GM12878 (cell line): Measurements from ENCODE around the gene DNAH5. TPM values are rescaled to one million over a fixed set of nuclear protein-coding genes. Genes with fewer than 3 reads are reported as not detected.

Source experiments
- ATAC-seq: fragments of 200-7000 bp; cut with Tn5 transposase; 3 replicates; pipeline ENCODE4 v1.9.1; 2020; ENCODE audit warnings: mild to moderate bottlenecking, moderate library complexity
- BruUV-seq: library from RNA; stranded (reverse); fragments of 400-500 nt; replicated peaks from 2 replicates; lab custom pipeline; 2021; lab: Mats Ljungman, UMichigan
- CTCF ChIA-PET: fragments of 300-600 bp; sonication (Branson Sonifier 250); formaldehyde crosslinking; extraction: SDS; loops from one replicate; lab custom pipeline; 2021; ENCODE audit warnings: inconsistent platforms; lab: Yijun Ruan, JAX
- POLR2A ChIA-PET: fragments of 350-600 bp; formaldehyde crosslinking; extraction: SDS; loops from one replicate; lab custom pipeline; 2021; ENCODE audit warnings: inconsistent platforms; lab: Charles Lee
- RAD21 ChIA-PET: fragments of 300-600 bp; sonication (Branson Sonifier 250); formaldehyde crosslinking; loops from one replicate; lab custom pipeline; 2023; ENCODE audit warnings: antibody characterized with exemption; ENCODE audit not compliant: unreplicated experiment; lab: Charles Lee
- SMC1A ChIA-PET: fragments of 300-600 bp; sonication (Branson Sonifier 250); formaldehyde crosslinking; loops from one replicate; lab custom pipeline; 2023; ENCODE audit not compliant: unreplicated experiment, uncharacterized antibody; lab: Charles Lee
- DNase-seq: peaks from one replicate; pipeline ENCODE4 v3.0.0-alpha.2; 2011; ENCODE audit warnings: low read depth, low spot score
- FAIRE-seq: peaks from 3 replicates; lab custom pipeline; 2011; peaks lifted over from hg19 to GRCh38; lab: Jason Lieb, UNC
- H2AFZ ChIP-seq: 2 replicates; pipeline ENCODE4 v1.6.0; 2011; ENCODE audit warnings: low read depth, low read length, control low read depth; ENCODE audit not compliant: control insufficient read depth
- H3K27ac ChIP-seq: 2 replicates; pipeline ENCODE4 v1.5.1; 2011; ENCODE audit warnings: control low read depth; ENCODE audit not compliant: control insufficient read depth, insufficient read depth
- H3K27me3 ChIP-seq, 2 experiments: replicated peaks in 1 of 2; 2 replicates each; pipeline versions ENCODE4 v1.6.0 to v1.6.1; 2011; ENCODE audit warnings: low read length in 1 of 2; ENCODE audit not compliant: control insufficient read depth in 2 of 2, insufficient read depth in 2 of 2
- H3K36me3 ChIP-seq, 2 experiments: 2 replicates each; pipeline ENCODE4 v1.5.1; 2011; ENCODE audit warnings: low read length in 1 of 2; ENCODE audit not compliant: control insufficient read depth in 2 of 2, insufficient read depth in 2 of 2
- H3K4me1 ChIP-seq: 2 replicates; pipeline ENCODE4 v1.6.1; 2011; ENCODE audit warnings: mild to moderate bottlenecking, low read length, moderate library complexity, mixed read lengths; ENCODE audit not compliant: control insufficient read depth, insufficient read depth
- H3K4me2 ChIP-seq: 2 replicates; pipeline ENCODE4 v1.6.0; 2011; ENCODE audit warnings: control low read depth; ENCODE audit not compliant: control insufficient read depth, insufficient read depth
- H3K4me3 ChIP-seq: fragments of 200-600 bp; sonication (generic); 2 replicates; pipeline ENCODE4 v1.5.1; 2016
- H3K79me2 ChIP-seq: 2 replicates; pipeline ENCODE4 v1.6.0; 2011; ENCODE audit warnings: low read length; ENCODE audit not compliant: control insufficient read depth, insufficient read depth
- H3K9ac ChIP-seq: 2 replicates; pipeline ENCODE4 v1.8.0; 2011; ENCODE audit warnings: low read length, control low read depth, mixed read lengths; ENCODE audit not compliant: control insufficient read depth, insufficient read depth
- H3K9me3 ChIP-seq: replicated peaks from 3 replicates; pipeline ENCODE4 v1.5.1; 2011; ENCODE audit warnings: mild to moderate bottlenecking, low read length; ENCODE audit not compliant: control insufficient read depth, insufficient read depth
- H4K20me1 ChIP-seq: 2 replicates; pipeline ENCODE4 v1.6.0; 2011; ENCODE audit not compliant: control insufficient read depth, insufficient read depth
- ATF2 ChIP-seq: IDR thresholded peaks from 2 replicates; pipeline ENCODE4 v1.6.1; 2012; ENCODE audit warnings: low read length, inconsistent platforms
- ATF7 ChIP-seq: fragments of 450-650 bp; IDR thresholded peaks from 2 replicates; pipeline ENCODE4 v1.6.1; 2016; ENCODE audit warnings: low read depth, mild to moderate bottlenecking
- BACH1 ChIP-seq: fragments of 450-650 bp; IDR thresholded peaks from 2 replicates; pipeline ENCODE4 v1.6.1; 2017; ENCODE audit warnings: mild to moderate bottlenecking, borderline replicate concordance
- BHLHE40 ChIP-seq, 2 experiments: fragments of 450-650 bp in 1 of 2; IDR thresholded peaks; 2 replicates each; pipeline ENCODE4 v1.6.1; 2011 to 2017; ENCODE audit warnings: low read depth in 2 of 2, borderline replicate concordance in 1 of 2, improper control_type of control experiment in 1 of 2, low read length in 1 of 2, mild to moderate bottlenecking in 1 of 2
- CHD2 ChIP-seq: IDR thresholded peaks from 2 replicates; pipeline ENCODE4 v1.6.1; 2011; ENCODE audit warnings: low read depth, low read length, improper control_type of control experiment, borderline replicate concordance
- CHD4 ChIP-seq: fragments of 200-600 bp; sonication (generic); IDR thresholded peaks from 2 replicates; pipeline ENCODE4 v1.6.1; 2016; ENCODE audit warnings: mild to moderate bottlenecking
- ESRRA ChIP-seq: IDR thresholded peaks from 2 replicates; pipeline ENCODE4 v1.6.1; 2012; ENCODE audit warnings: mild to moderate bottlenecking, low read length, improper control_type of control experiment
- HDAC6 ChIP-seq: fragments of 200-600 bp; sonication (generic); IDR thresholded peaks from one replicate; pipeline ENCODE4 v1.8.0; 2017; ENCODE audit warnings: antibody characterized with exemption; ENCODE audit not compliant: unreplicated experiment
- HDGF ChIP-seq: fragments of 450-650 bp; IDR thresholded peaks from 2 replicates; pipeline ENCODE4 v1.6.1; 2016; ENCODE audit warnings: antibody characterized with exemption
- MAX ChIP-seq: IDR thresholded peaks from 2 replicates; pipeline ENCODE4 v1.6.1; 2012; ENCODE audit warnings: low read depth, low read length, improper control_type of control experiment
- MEF2A ChIP-seq: IDR thresholded peaks from 2 replicates; pipeline ENCODE4 v1.6.1; 2011; ENCODE audit warnings: low read depth, mild to moderate bottlenecking, low read length, moderate library complexity; ENCODE audit not compliant: insufficient read depth
- MTA2 ChIP-seq: fragments of 450-650 bp; IDR thresholded peaks from 2 replicates; pipeline ENCODE4 v1.6.1; 2016; ENCODE audit warnings: low read depth, mild to moderate bottlenecking, moderate library complexity
- NFYB ChIP-seq: IDR thresholded peaks from 2 replicates; pipeline ENCODE4 v1.6.1; 2011; ENCODE audit warnings: low read depth, mild to moderate bottlenecking, low read length, improper control_type of control experiment, moderate library complexity; ENCODE audit not compliant: insufficient read depth
- POLR2AphosphoS2 ChIP-seq: IDR thresholded peaks from 2 replicates; pipeline ENCODE4 v1.6.1; 2011; ENCODE audit warnings: low read depth, mild to moderate bottlenecking, low read length, improper control_type of control experiment, moderate library complexity
- RAD51 ChIP-seq: fragments of 450-650 bp; IDR thresholded peaks from 2 replicates; pipeline ENCODE4 v1.6.1; 2016; ENCODE audit warnings: moderate library complexity, mild to moderate bottlenecking, inconsistent platforms
- SIX5 ChIP-seq: IDR thresholded peaks from 2 replicates; pipeline ENCODE4 v1.6.1; 2011; ENCODE audit warnings: mild to moderate bottlenecking, low read depth, low read length, moderate library complexity; ENCODE audit not compliant: severe bottlenecking
- SP1 ChIP-seq: IDR thresholded peaks from one replicate; pipeline ENCODE4 v1.6.1; 2011; ENCODE audit warnings: low read depth, low read length
- TCF7 ChIP-seq: IDR thresholded peaks from 2 replicates; pipeline ENCODE4 v1.6.1; 2014; ENCODE audit warnings: antibody characterized with exemption, borderline replicate concordance
- WRNIP1 ChIP-seq: IDR thresholded peaks from 2 replicates; pipeline ENCODE4 v1.6.1; 2011; ENCODE audit warnings: low read depth, low read length, improper control_type of control experiment, borderline replicate concordance
- ZNF687 ChIP-seq: fragments of 450-650 bp; IDR thresholded peaks from 2 replicates; pipeline ENCODE4 v1.6.1; 2017; ENCODE audit warnings: mild to moderate bottlenecking, moderate library complexity
- WGBS: methylation state at CpG from one replicate; pipeline ENCODE4 v1.1.6; 2016; ENCODE audit warnings: low lambda C conversion rate; ENCODE audit not compliant: insufficient replicate concordance, insufficient coverage; ENCODE audit errors: missing lambda C conversion rate; 5-methylcytosine and 5-hydroxymethylcytosine counted together
- in situ Hi-C: fragments of 300-500 bp; cut with MboI; formaldehyde crosslinking; loops from 9 replicates; pipeline ENCODE4 v1.14.3; 2018; ENCODE audit warnings: mixed read lengths
- intact Hi-C: fragments of 100-400 bp; cut with micrococcal nuclease; formaldehyde crosslinking; loops from one replicate; pipeline ENCODE4 v1.14.2; 2022; ENCODE audit not compliant: unreplicated experiment
- polyA plus RNA-seq, 11 experiments: library from polyadenylated mRNA; depleted of rRNA in 4 of 11; unstranded in 6 of 11; stranded (reverse) in 5 of 11; fragments of >200 nt; fragmentation: Nextera tagmentation in 4 of 11; fragmentation: Illumina TruSeq in 1 of 11; extraction: Ambion mirVana in 4 of 11; extraction: Trizol in 1 of 11; gene quantifications; 1 replicate in 1 of 11; 2 replicates in 10 of 11; pipeline versions ENCODE4 v1.2.1 to v1.2.3, GENCODE V29; 2011 to 2016; ENCODE audit warnings: inconsistent platforms in 2 of 11, missing spikeins in 2 of 11, low read depth in 1 of 11
- total RNA-seq, 4 experiments: library from RNA; depleted of rRNA in 3 of 4; stranded (reverse); fragments of >200 nt in 3 of 4; fragmentation: Illumina TruSeq in 1 of 4; extraction: Trizol in 1 of 4; gene quantifications; 2 replicates each; pipeline versions ENCODE4 v1.2.1 to v1.2.3, GENCODE V29; 2013 to 2021

Gene DNAH5
- total and polyA plus RNA-seq, 10 of the 15 experiments (the other 5 are each of a cell fraction or from before 2014, with no cell fraction given): under 0.01 to 0.30 (median 0.07) TPM; not detected in 7

GRCh38 chr5:13992795-13993194 lies 48.3 kb upstream of the DNAH5 start:
- ATAC-seq (peak; percentile 62), FAIRE-seq (no peak), DNase-seq (no peak)
- 84% methylated on average over 4 of the region's 4 CpGs for WGBS
- H3K9me3 ChIP-seq: no peaks in the 10 kb centered on the region; the same call in 2 of the 3 replicates
- RAD21 ChIA-PET: interaction anchor here (0.9 to 1.9 kb wide), 6 partner anchors 19 to 657 kb away, joined by 3 to 5 read pairs (median 3); no protein-coding TSS in a partner anchor
- BruUV-seq: no TSS peak
- peaks cover 0 to 4% of the 10 kb centered on the region in 2 experiments; a peak in 1 of 4 replicates for H3K27me3 ChIP-seq
- CTCF ChIA-PET: interaction anchor here (0.8 to 2.2 kb wide), 11 partner anchors 13 to 656 kb away, joined by 3 to 17 read pairs (median 3); no protein-coding TSS in a partner anchor
- SMC1A ChIA-PET: interaction anchor here (0.7 to 3.9 kb wide), 12 partner anchors 22 to 436 kb away, joined by 3 to 11 read pairs (median 3); no protein-coding TSS in a partner anchor
- no peak overlapping the region for H2AFZ ChIP-seq
- no peaks in the 10 kb centered on the region for H3K79me2 ChIP-seq
- POLR2A ChIA-PET: no interaction called here
- H3K4me1 ChIP-seq: no peaks in the 10 kb centered on the region
- in situ Hi-C loops: loop anchor here (25.0 kb wide), 1 partner anchor 370 kb away; no protein-coding TSS in a partner anchor
- no peak overlapping the region for H3K4me3 ChIP-seq
- no peak overlapping the region for H3K9ac ChIP-seq
- no peaks in the 10 kb centered on the region for H3K36me3 ChIP-seq
- H3K4me2 ChIP-seq: no peak overlapping the region
- intact Hi-C loops: loop anchor here (2.0 to 5.0 kb wide), 2 partner anchors 220 to 278 kb away; no protein-coding TSS in a partner anchor
- no peak overlapping the region for H3K27ac ChIP-seq
- no peaks in the 10 kb centered on the region for H4K20me1 ChIP-seq
- TF ChIP-seq BACH1: no peak
- TF ChIP-seq HDGF: no peak
- no peak for TF ChIP-seq SIX5
- TF ChIP-seq MEF2A: no peak
- no peak for TF ChIP-seq POLR2AphosphoS2
- no peak for TF ChIP-seq HDAC6
- no peak for TF ChIP-seq WRNIP1
- TF ChIP-seq ATF7: 0 out of 2 replicates have a peak, but pooled peaks have one; percentile 28
- TF ChIP-seq NFYB: 0 out of 2 replicates have a peak, but pooled peaks have one; percentile 26
- no peak for TF ChIP-seq ESRRA
- no peak for TF ChIP-seq ZNF687
- TF ChIP-seq SP1: no peak
- no peak for TF ChIP-seq MAX
- TF ChIP-seq CHD4: no peak
- TF ChIP-seq TCF7: no peak
- TF ChIP-seq ATF2: no peak
- no peak for TF ChIP-seq BHLHE40 (IDR thresholded peaks at IDR 0.05; ENCODE audit: borderline replicate concordance in 1 of 2, low read depth in 2 of 2, low read length in 1 of 2)
- TF ChIP-seq RAD51: no peak
- peak; percentile 93 for TF ChIP-seq MTA2
- TF ChIP-seq CHD2: no peak
